Spleen (tissue), 7 donors: ENCODE data around the gene ARSG.

Experiments used
- POLR2A ChIP-seq, 3 donors: fragments of 450-650 bp; IDR thresholded peaks; one replicate each; pipeline ENCODE4 v1.5.1; 2017; ENCODE audit warnings: antibody characterized with exemption in 3 of 3, mild to moderate bottlenecking in 1 of 3
- TF ChIP-seq, protein P1 (sequence below), 11 experiments: fragments of 200-600 bp in 7 of 11; fragments of 450-650 bp in 4 of 11; sonication (generic) in 4 of 11; IDR thresholded peaks in 8 of 11; conservative IDR thresholded peaks in 3 of 11; 1 replicate in 7 of 11; 2 replicates in 4 of 11; pipeline versions ENCODE4 v1.4.0 to v1.8.0; 2016 to 2021; ENCODE audit warnings: antibody characterized with exemption in 11 of 11, inconsistent platforms in 4 of 11, mild to moderate bottlenecking in 1 of 11
- donor health status: DM: no; HTN: no; CAD: no; lungs with moderate emphysema.
- donor health status: DM: no; HTN: no; CAD: no.
- donor health status: DM: no; HTN: no; CAD: no.

DNA sequence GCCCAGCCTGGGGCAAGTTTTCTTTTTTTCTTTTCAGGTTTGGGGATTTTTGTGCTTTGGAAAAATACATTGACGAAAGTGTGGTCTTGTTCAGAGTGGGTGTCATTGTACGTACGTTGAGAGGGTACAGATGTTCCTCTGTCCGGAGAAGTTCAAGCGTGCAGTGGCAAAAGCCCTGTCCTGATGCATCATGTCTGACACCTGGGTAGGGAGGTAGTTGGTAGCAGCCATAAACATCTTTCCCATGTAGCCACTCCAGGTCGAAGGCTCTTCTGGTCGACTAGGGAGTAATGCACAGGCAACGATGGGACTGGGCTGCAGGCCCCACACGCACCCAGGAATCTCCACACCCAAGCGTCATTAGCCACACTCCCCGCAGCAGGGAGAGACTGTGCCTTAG lies 138.6 kb downstream of the ARSG start:
- TF ChIP-seq, protein P1, sequence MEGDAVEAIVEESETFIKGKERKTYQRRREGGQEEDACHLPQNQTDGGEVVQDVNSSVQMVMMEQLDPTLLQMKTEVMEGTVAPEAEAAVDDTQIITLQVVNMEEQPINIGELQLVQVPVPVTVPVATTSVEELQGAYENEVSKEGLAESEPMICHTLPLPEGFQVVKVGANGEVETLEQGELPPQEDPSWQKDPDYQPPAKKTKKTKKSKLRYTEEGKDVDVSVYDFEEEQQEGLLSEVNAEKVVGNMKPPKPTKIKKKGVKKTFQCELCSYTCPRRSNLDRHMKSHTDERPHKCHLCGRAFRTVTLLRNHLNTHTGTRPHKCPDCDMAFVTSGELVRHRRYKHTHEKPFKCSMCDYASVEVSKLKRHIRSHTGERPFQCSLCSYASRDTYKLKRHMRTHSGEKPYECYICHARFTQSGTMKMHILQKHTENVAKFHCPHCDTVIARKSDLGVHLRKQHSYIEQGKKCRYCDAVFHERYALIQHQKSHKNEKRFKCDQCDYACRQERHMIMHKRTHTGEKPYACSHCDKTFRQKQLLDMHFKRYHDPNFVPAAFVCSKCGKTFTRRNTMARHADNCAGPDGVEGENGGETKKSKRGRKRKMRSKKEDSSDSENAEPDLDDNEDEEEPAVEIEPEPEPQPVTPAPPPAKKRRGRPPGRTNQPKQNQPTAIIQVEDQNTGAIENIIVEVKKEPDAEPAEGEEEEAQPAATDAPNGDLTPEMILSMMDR (IDR thresholded peaks at IDR 0.05 in 8 of 11, conservative IDR thresholded peaks at IDR 0.05 in 3 of 11) = no peak
- no peak for TF ChIP-seq POLR2A (IDR thresholded peaks at IDR 0.05)
